Embryonic facial prominence (tissue), 1 donor: ENCODE results near the gene AGTR1.
"Not testable (repeated sequence)": the region's sequence is repeated elsewhere in the genome, so short reads cannot be mapped to it uniquely, and the experiment has no call there.

ENCODE experiments used
- DNase-seq: peaks from one replicate; pipeline ENCODE4 v3.0.0-alpha.2; 2016; ENCODE audit errors: extremely low spot score

AGTR1 gene

GRCh38 chr3:148718982-148719862 is 21.5 kb downstream of the AGTR1 start:
- no peak for DNase-seq

GRCh38 chr3:148720873-148721272 is 23.2 kb downstream of the AGTR1 start:
- DNase-seq = no peak

GRCh38 chr3:148723631-148724030 is 25.9 kb downstream of the AGTR1 start:
- DNase-seq = no peak

- DNase-seq = no peak
Observed at GRCh38 chr3:148727231-148727630, 29.5 kb downstream of the AGTR1 start.

GRCh38 chr3:148728753-148729152 is 31.1 kb downstream of the AGTR1 start:
- DNase-seq = no peak

GRCh38 chr3:148729476-148730055 is 31.9 kb downstream of the AGTR1 start:
- DNase-seq = no peak

GRCh38 chr3:148730676-148731075 is 33.0 kb downstream of the AGTR1 start:
- no peak for DNase-seq

- no peak for DNase-seq
Observed at GRCh38 chr3:148735597-148735996, 37.9 kb downstream of the AGTR1 start.

GRCh38 chr3:148736086-148736485 is 38.4 kb downstream of the AGTR1 start:
- no peak for DNase-seq

GRCh38 chr3:148737104-148737530 is 39.4 kb downstream of the AGTR1 start:
- DNase-seq = no peak

GRCh38 chr3:148739720-148740119 is 42.0 kb downstream of the AGTR1 start:
- DNase-seq = no peak

- DNase-seq = no peak
Observed at GRCh38 chr3:148740291-148740690, 42.6 kb downstream of the AGTR1 start.

- DNase-seq = no peak
Observed at GRCh38 chr3:148741219-148741618, 43.5 kb downstream of the AGTR1 start.

GRCh38 chr3:148742118-148742517 is 44.4 kb downstream of the AGTR1 start:
- DNase-seq = no peak

- DNase-seq = no peak
Observed at GRCh38 chr3:148746053-148746452, 48.4 kb downstream of the AGTR1 start.

- DNase-seq = no peak
Observed at GRCh38 chr3:148748283-148748682, 50.6 kb downstream of the AGTR1 start.

- DNase-seq = no peak
Observed at GRCh38 chr3:148750296-148750695, 52.6 kb downstream of the AGTR1 start.

GRCh38 chr3:148751461-148751860 is 53.8 kb downstream of the AGTR1 start:
- DNase-seq = no peak

- not testable (repeated sequence) for DNase-seq
Observed at GRCh38 chr3:148753385-148753784, 55.7 kb downstream of the AGTR1 start.

GRCh38 chr3:148755570-148755969 is 57.9 kb downstream of the AGTR1 start:
- no peak for DNase-seq

GRCh38 chr3:148756311-148756710 is 58.6 kb downstream of the AGTR1 start:
- no peak for DNase-seq

GRCh38 chr3:148757238-148758215 is 59.8 kb downstream of the AGTR1 start:
- DNase-seq = peak; percentile 14
